HG02938 (cell line): ENCODE results near the gene LDLRAD4.
"Not testable (repeated sequence)": the region's sequence is repeated elsewhere in the genome, so short reads cannot be mapped to it uniquely, and the experiment has no call there.

Experiments
- ATAC-seq: cut with Tn5 transposase; IDR thresholded peaks from one replicate; pipeline ENCODE4 v1.9.1; 2021; ENCODE audit warnings: mild to moderate bottlenecking, moderate library complexity; ENCODE audit not compliant: unreplicated experiment

The LDLRAD4 gene

GRCh38 chr18:13677350-13677749, 458.8 kb downstream of the LDLRAD4 start:
- not testable (repeated sequence) for ATAC-seq

GRCh38 chr18:13680612-13681011, 462.1 kb downstream of the LDLRAD4 start:
- no peak for ATAC-seq

- no peak for ATAC-seq
Observed at GRCh38 chr18:13681701-13682100, 463.1 kb downstream of the LDLRAD4 start.

- ATAC-seq: no peak
Observed at GRCh38 chr18:13684546-13684945, 466.0 kb downstream of the LDLRAD4 start.

GRCh38 chr18:13688191-13689136, 469.9 kb downstream of the LDLRAD4 start:
- no peak for ATAC-seq

- not testable (repeated sequence) for ATAC-seq
Observed at GRCh38 chr18:13690060-13690459, 471.5 kb downstream of the LDLRAD4 start.

GRCh38 chr18:13695337-13695736, 476.8 kb downstream of the LDLRAD4 start:
- ATAC-seq: not testable (repeated sequence)

GRCh38 chr18:13696961-13697360, 478.4 kb downstream of the LDLRAD4 start:
- no peak for ATAC-seq

- ATAC-seq: no peak
Observed at GRCh38 chr18:13700153-13700552, 481.6 kb downstream of the LDLRAD4 start.
